Ishikawa (cell line): ENCODE measurements around the gene EYS.

Experiments used
- CEBPB ChIP-seq: IDR thresholded peaks from 2 replicates; pipeline ENCODE4 v1.6.1; 2012
- CREB1 ChIP-seq: IDR thresholded peaks from 2 replicates; pipeline ENCODE4 v1.6.1; 2012; ENCODE audit warnings: low read depth
- EGR1 ChIP-seq: IDR thresholded peaks from 2 replicates; pipeline ENCODE4 v1.6.1; 2012
- EP300 ChIP-seq: IDR thresholded peaks from 2 replicates; pipeline ENCODE4 v1.6.1; 2012; ENCODE audit warnings: borderline replicate concordance
- FOXM1 ChIP-seq: IDR thresholded peaks from 2 replicates; pipeline ENCODE4 v1.6.1; 2012; ENCODE audit warnings: low read depth, borderline replicate concordance
- MAX ChIP-seq: IDR thresholded peaks from 2 replicates; pipeline ENCODE4 v1.6.1; 2012
- NFIC ChIP-seq: IDR thresholded peaks from 2 replicates; pipeline ENCODE4 v1.6.1; 2012
- RAD21 ChIP-seq: IDR thresholded peaks from 2 replicates; pipeline ENCODE4 v1.6.1; 2012; ENCODE audit warnings: low read depth
- REST ChIP-seq: IDR thresholded peaks from 2 replicates; pipeline ENCODE4 v1.6.1; 2012; ENCODE audit warnings: low read depth, mild to moderate bottlenecking
- TAF1 ChIP-seq: IDR thresholded peaks from 2 replicates; pipeline ENCODE4 v1.6.1; 2012; ENCODE audit warnings: low read depth, mild to moderate bottlenecking
- TCF12 ChIP-seq: IDR thresholded peaks from 2 replicates; pipeline ENCODE4 v1.6.1; 2012; ENCODE audit warnings: low read depth
- TEAD4 ChIP-seq: IDR thresholded peaks from 2 replicates; pipeline ENCODE4 v1.6.1; 2012
- USF1 ChIP-seq: IDR thresholded peaks from 2 replicates; pipeline ENCODE4 v1.6.1; 2012
- YY1 ChIP-seq: IDR thresholded peaks from 2 replicates; pipeline ENCODE4 v1.6.1; 2012; ENCODE audit warnings: low read depth
- ZBTB7A ChIP-seq: IDR thresholded peaks from 2 replicates; pipeline ENCODE4 v1.6.1; 2012; ENCODE audit warnings: low read depth

The EYS gene

GRCh38 chr6:64630901-64631300 lies 1076.1 kb downstream of the EYS start:
- TF ChIP-seq RAD21 (no peak), TAF1 (no peak), TEAD4 (no peak), REST (no peak), MAX (no peak), YY1 (no peak), TCF12 (no peak), ZBTB7A (no peak), CREB1 (no peak), FOXM1 (no peak), EP300 (no peak), CEBPB (no peak), USF1 (no peak), EGR1 (no peak), NFIC (no peak)

- no peak for TF ChIP-seq NFIC
- TF ChIP-seq RAD21 = no peak
- TF ChIP-seq ZBTB7A = no peak
- no peak for TF ChIP-seq YY1
- no peak for TF ChIP-seq EGR1
- TF ChIP-seq CREB1 = no peak
- TF ChIP-seq REST = no peak
- TF ChIP-seq FOXM1 = no peak
- TF ChIP-seq TAF1 = no peak
- no peak for TF ChIP-seq TCF12
- TF ChIP-seq TEAD4 = no peak
- TF ChIP-seq MAX = no peak
- TF ChIP-seq CEBPB = no peak
- no peak for TF ChIP-seq EP300
- no peak for TF ChIP-seq USF1
Observed at GRCh38 chr6:64622944-64623343, 1084.1 kb downstream of the EYS start.

GRCh38 chr6:64602993-64603392 lies 1104.0 kb downstream of the EYS start:
- TF ChIP-seq EGR1 = no peak
- TF ChIP-seq FOXM1 = no peak
- TF ChIP-seq TAF1 = no peak
- TF ChIP-seq NFIC = no peak
- TF ChIP-seq TCF12 = no peak
- no peak for TF ChIP-seq CEBPB
- TF ChIP-seq RAD21 = no peak
- TF ChIP-seq REST = no peak
- no peak for TF ChIP-seq CREB1
- no peak for TF ChIP-seq YY1

- TF ChIP-seq EGR1 = no peak
- TF ChIP-seq CEBPB = no peak
- no peak for TF ChIP-seq ZBTB7A
- no peak for TF ChIP-seq CREB1
- no peak for TF ChIP-seq MAX
- no peak for TF ChIP-seq EP300
- no peak for TF ChIP-seq FOXM1
- TF ChIP-seq NFIC = no peak
- TF ChIP-seq RAD21 = no peak
Observed at GRCh38 chr6:64591676-64592036, 1115.4 kb downstream of the EYS start.
